Subcutaneous abdominal adipose tissue (tissue), 5 donors: ENCODE data around the gene NDUFA8.

ENCODE experiments used
- H3K27ac ChIP-seq: one replicate; pipeline ENCODE4 v1.7.0; 2013; ENCODE audit warnings: low read depth, mild to moderate bottlenecking, inconsistent platforms, low read length, moderate library complexity
- H3K27me3 ChIP-seq, 5 donors: one replicate each; pipeline ENCODE4 v1.7.0; 2013; ENCODE audit warnings: low read length in 5 of 5, inconsistent platforms in 1 of 5; ENCODE audit not compliant: control insufficient read depth in 5 of 5, insufficient read depth in 4 of 5
- H3K36me3 ChIP-seq, 5 donors: one replicate each; pipeline ENCODE4 v1.7.0; 2013; ENCODE audit warnings: low read length in 5 of 5; ENCODE audit not compliant: control insufficient read depth in 5 of 5, insufficient read depth in 5 of 5
- H3K4me1 ChIP-seq, 5 donors: one replicate each; pipeline ENCODE4 v1.7.0; 2013; ENCODE audit warnings: low read length in 5 of 5, mild to moderate bottlenecking in 3 of 5, moderate library complexity in 1 of 5; ENCODE audit not compliant: control insufficient read depth in 5 of 5, insufficient read depth in 5 of 5
- H3K4me3 ChIP-seq, 5 donors: one replicate each; pipeline ENCODE4 v1.7.0; 2013; ENCODE audit warnings: low read length in 5 of 5, low read depth in 1 of 5
- H3K9ac ChIP-seq, 5 donors: one replicate each; pipeline ENCODE4 v1.7.0; 2013; ENCODE audit warnings: low read length in 5 of 5, mild to moderate bottlenecking in 4 of 5, moderate library complexity in 3 of 5
- H3K9me3 ChIP-seq, 5 donors: one replicate each; pipeline ENCODE4 v1.7.0; 2013; ENCODE audit warnings: low read length in 5 of 5; ENCODE audit not compliant: control insufficient read depth in 5 of 5
- donor health status: healthy.
- donor health status: healthy.
- donor health status: healthy.
- donor health status: healthy.
- donor health status: healthy.

The NDUFA8 gene

GRCh38 chr9:122168356-122168755 is 8.8 kb upstream of the NDUFA8 start:
- Histone ChIP-seq H3K27ac (no peak overlapping the region), H3K4me1 (peaks cover 0 to 20% (median 0%) of the 10 kb centered on the region in 5 donors), H3K36me3 (no peaks in the 10 kb centered on the region), H3K4me3 (no peak overlapping the region), H3K9me3 (no peaks in the 10 kb centered on the region), H3K9ac (no peak overlapping the region), H3K27me3 (peaks cover 0 to 6% (median 4%) of the 10 kb centered on the region in 5 donors)

DNA sequence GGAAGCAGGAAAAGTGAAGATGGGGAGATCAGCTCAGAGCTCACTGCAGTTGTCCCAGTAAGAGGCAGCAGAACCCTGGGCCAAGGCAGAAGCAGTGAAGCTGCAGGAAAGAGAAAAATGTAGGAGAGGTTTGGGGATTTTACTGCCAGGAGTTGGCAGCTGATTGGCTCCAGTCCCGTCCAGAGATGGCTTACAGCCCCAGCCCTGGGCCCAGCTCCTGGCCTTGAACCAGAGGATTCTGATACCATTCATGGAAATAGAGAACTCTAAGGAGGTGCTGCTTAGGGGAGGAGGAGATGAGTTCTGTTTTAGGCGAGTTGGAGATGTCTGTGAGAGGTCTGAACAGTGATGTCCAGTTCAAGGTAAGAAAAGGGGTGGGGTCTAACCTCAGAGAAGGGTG is 4.7 kb upstream of the NDUFA8 start:
- H3K9ac ChIP-seq, result no peak overlapping the region
- H3K4me1 ChIP-seq, result peaks cover 2 to 19% (median 5%) of the 10 kb centered on the region in 5 donors
- no peak overlapping the region for H3K4me3 ChIP-seq
- H3K27me3 ChIP-seq, result no peaks in the 10 kb centered on the region
- H3K36me3 ChIP-seq, result no peaks in the 10 kb centered on the region
- peaks cover 0 to 7% (median 0%) of the 10 kb centered on the region in 5 donors for H3K9me3 ChIP-seq
- H3K27ac ChIP-seq, result no peak overlapping the region

DNA sequence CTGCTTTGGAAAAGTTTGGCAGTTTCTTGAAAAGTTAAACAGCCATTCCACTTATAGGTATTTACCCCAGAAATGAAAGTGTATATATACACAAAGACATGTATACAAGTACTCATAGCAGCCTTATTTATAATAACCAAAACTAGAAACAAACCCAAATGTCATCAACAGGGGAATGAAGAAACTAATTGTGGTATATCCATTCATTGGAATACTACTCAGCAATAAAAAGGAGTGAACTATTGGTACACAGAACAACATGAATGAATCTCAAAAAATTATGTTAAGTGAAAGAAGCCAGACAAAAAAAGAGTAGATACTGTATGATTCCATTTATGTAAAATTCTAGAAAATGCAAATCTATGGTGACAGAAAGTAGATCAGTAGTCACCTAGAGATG is 2.8 kb upstream of the NDUFA8 start:
- Histone ChIP-seq H3K27ac (no peak overlapping the region), H3K4me3 (no peak overlapping the region), H3K36me3 (no peaks in the 10 kb centered on the region), H3K27me3 (no peaks in the 10 kb centered on the region), H3K9me3 (peaks cover 0 to 7% (median 0%) of the 10 kb centered on the region in 5 donors), H3K9ac (no peak overlapping the region), H3K4me1 (peaks cover 6 to 24% (median 22%) of the 10 kb centered on the region in 5 donors)

GRCh38 chr9:122159925-122160246 is 307 bp upstream of the NDUFA8 start:
- Histone ChIP-seq H3K36me3 (no peaks in the 10 kb centered on the region), H3K27ac (no peak overlapping the region), H3K9me3 (peaks cover 0 to 7% (median 0%) of the 10 kb centered on the region in 5 donors), H3K4me1 (peaks cover 6 to 27% (median 22%) of the 10 kb centered on the region in 5 donors), H3K27me3 (no peaks in the 10 kb centered on the region), H3K4me3 (peak overlapping the region; percentile 61 to 95 (median 92)), H3K9ac (peak overlapping the region in 1 of 5 donors; percentile 98)

- Histone ChIP-seq H3K4me3 (peak overlapping the region in 2 of 5 donors; percentile 29 to 34), H3K27me3 (no peaks in the 10 kb centered on the region), H3K27ac (no peak overlapping the region), H3K9ac (peak overlapping the region in 3 of 5 donors; percentile 19 to 99 (median 25)), H3K36me3 (no peaks in the 10 kb centered on the region), H3K4me1 (peaks cover 6 to 27% (median 22%) of the 10 kb centered on the region in 5 donors), H3K9me3 (peaks cover 0 to 7% (median 0%) of the 10 kb centered on the region in 5 donors)
Measured at GRCh38 chr9:122158202-122158601, 1.4 kb downstream of the NDUFA8 start.

- H3K4me1 ChIP-seq, result peaks cover 6 to 32% (median 27%) of the 10 kb centered on the region in 5 donors
- no peaks in the 10 kb centered on the region for H3K9me3 ChIP-seq
- no peaks in the 10 kb centered on the region for H3K27me3 ChIP-seq
- no peak overlapping the region for H3K27ac ChIP-seq
- H3K4me3 ChIP-seq, result no peak overlapping the region
- no peak overlapping the region for H3K9ac ChIP-seq
- peaks cover 0 to 7% (median under 1%) of the 10 kb centered on the region in 5 donors for H3K36me3 ChIP-seq
Measured at GRCh38 chr9:122155796-122156195, 3.8 kb downstream of the NDUFA8 start.

GRCh38 chr9:122151267-122151828 is 8.2 kb downstream of the NDUFA8 start:
- peaks cover 11 to 34% (median 19%) of the 10 kb centered on the region in 5 donors for H3K36me3 ChIP-seq
- H3K27me3 ChIP-seq, result no peaks in the 10 kb centered on the region
- no peak overlapping the region for H3K27ac ChIP-seq
- H3K9ac ChIP-seq, result peak overlapping the region in 1 of 5 donors; percentile 2
- peaks cover 0 to 10% (median 3%) of the 10 kb centered on the region in 5 donors for H3K4me1 ChIP-seq
- no peak overlapping the region for H3K4me3 ChIP-seq
- H3K9me3 ChIP-seq, result no peaks in the 10 kb centered on the region

GRCh38 chr9:122145592-122145863 is 14.1 kb downstream of the NDUFA8 start:
- H3K27ac ChIP-seq, result no peak overlapping the region
- H3K9me3 ChIP-seq, result no peaks in the 10 kb centered on the region
- no peaks in the 10 kb centered on the region for H3K27me3 ChIP-seq
- H3K4me3 ChIP-seq, result no peak overlapping the region
- peaks cover 0 to 39% (median 0%) of the 10 kb centered on the region in 5 donors for H3K4me1 ChIP-seq
- no peak overlapping the region for H3K9ac ChIP-seq
- peaks cover 37 to 73% (median 49%) of the 10 kb centered on the region in 5 donors for H3K36me3 ChIP-seq

- H3K36me3 ChIP-seq, result peaks cover 37 to 70% (median 49%) of the 10 kb centered on the region in 5 donors
- H3K27me3 ChIP-seq, result no peaks in the 10 kb centered on the region
- H3K9me3 ChIP-seq, result no peaks in the 10 kb centered on the region
- no peak overlapping the region for H3K27ac ChIP-seq
- H3K4me1 ChIP-seq, result peaks cover 0 to 44% (median 0%) of the 10 kb centered on the region in 5 donors
- no peak overlapping the region for H3K4me3 ChIP-seq
- H3K9ac ChIP-seq, result no peak overlapping the region
Measured at GRCh38 chr9:122144836-122145591, 14.6 kb downstream of the NDUFA8 start.

DNA sequence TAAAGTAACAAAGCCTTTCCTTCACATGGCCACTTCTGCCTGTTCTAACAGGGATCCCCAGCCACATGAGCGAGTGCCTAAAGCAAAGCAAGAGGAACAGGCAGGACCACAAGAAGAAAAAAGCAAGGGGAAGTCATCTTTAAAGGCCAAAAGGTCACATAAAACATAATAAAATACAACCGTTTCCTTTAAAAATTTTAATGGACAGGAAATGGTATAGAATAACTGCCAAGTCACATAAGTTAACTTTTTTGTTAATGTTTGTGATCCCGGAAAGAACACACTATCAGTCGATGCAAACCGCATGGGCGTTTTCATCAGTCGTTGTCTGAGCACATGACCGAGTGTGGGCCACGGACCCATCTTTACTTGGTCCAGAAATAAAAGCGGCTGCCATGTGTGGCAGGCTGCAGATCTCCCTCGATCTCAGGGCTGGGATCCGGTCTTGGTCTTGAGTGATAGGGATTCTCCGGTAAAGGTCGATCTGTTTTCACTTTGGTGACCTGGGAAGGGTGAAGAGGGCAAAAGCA is 15.6 kb downstream of the NDUFA8 start:
- no peaks in the 10 kb centered on the region for H3K27me3 ChIP-seq
- H3K4me1 ChIP-seq, result peaks cover 0 to 50% (median 0%) of the 10 kb centered on the region in 5 donors
- H3K9ac ChIP-seq, result no peak overlapping the region
- H3K27ac ChIP-seq, result no peak overlapping the region
- H3K9me3 ChIP-seq, result no peaks in the 10 kb centered on the region
- peaks cover 37 to 61% (median 49%) of the 10 kb centered on the region in 5 donors for H3K36me3 ChIP-seq
- H3K4me3 ChIP-seq, result no peak overlapping the region
